Measurements from ENCODE around the gene TRIM7. TPM values are rescaled to one million over a fixed set of nuclear protein-coding genes. Genes with fewer than 3 reads are reported as not detected.

The TRIM7 gene
- total RNA-seq, 1 donor, result 2.2 TPM

DNA sequence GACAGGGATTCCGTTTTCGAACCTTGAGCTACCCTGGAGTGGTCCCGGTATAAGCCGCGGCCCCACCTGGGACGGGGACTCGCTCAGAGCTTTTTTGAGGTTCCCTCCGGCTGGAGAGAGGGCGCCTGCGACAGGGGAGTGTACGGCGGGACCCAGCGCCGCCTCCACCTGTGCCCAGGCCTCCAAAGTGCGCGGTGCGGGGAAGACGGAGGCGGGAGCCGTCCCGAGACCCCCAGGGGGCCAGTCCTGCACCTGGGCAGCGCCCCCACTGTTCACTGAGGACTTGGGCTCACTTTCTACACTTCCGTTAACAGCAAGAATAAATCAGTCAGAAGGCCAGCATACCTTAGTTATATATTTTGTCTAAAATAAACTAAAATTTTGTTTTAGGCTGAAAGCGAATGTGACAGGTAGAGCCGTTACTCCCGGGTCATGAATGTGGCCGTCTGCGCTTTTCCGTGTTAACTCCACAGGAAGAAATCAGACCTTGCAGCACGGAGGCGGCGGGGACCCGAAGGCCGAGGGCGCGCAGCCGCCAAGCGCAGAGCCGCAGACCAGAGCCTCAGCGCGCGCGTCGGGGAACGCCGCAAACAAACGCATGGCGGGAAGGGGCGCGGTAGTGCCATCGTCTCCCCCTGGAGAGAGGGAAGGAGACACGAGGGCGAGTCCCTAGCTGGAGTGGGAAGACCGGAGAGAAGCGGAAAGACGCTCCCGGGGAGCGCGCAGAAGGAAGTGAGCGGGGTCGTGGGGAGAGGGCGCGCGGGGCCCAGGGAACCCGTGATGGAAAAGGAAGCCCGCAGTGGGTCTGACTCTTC lies 14.1 kb downstream of the TRIM7 start:
- peak; percentile 56 for DNase-seq (ENCODE audit: low read depth)
- TF ChIP-seq, protein P1, sequence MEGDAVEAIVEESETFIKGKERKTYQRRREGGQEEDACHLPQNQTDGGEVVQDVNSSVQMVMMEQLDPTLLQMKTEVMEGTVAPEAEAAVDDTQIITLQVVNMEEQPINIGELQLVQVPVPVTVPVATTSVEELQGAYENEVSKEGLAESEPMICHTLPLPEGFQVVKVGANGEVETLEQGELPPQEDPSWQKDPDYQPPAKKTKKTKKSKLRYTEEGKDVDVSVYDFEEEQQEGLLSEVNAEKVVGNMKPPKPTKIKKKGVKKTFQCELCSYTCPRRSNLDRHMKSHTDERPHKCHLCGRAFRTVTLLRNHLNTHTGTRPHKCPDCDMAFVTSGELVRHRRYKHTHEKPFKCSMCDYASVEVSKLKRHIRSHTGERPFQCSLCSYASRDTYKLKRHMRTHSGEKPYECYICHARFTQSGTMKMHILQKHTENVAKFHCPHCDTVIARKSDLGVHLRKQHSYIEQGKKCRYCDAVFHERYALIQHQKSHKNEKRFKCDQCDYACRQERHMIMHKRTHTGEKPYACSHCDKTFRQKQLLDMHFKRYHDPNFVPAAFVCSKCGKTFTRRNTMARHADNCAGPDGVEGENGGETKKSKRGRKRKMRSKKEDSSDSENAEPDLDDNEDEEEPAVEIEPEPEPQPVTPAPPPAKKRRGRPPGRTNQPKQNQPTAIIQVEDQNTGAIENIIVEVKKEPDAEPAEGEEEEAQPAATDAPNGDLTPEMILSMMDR (IDR thresholded peaks at IDR 0.05; ENCODE audit: insufficient read depth, low read depth, low read length), result no peak
- peak overlapping the region; percentile 87 for H3K4me3 ChIP-seq (ENCODE audit: low read depth, low read length)

DNA sequence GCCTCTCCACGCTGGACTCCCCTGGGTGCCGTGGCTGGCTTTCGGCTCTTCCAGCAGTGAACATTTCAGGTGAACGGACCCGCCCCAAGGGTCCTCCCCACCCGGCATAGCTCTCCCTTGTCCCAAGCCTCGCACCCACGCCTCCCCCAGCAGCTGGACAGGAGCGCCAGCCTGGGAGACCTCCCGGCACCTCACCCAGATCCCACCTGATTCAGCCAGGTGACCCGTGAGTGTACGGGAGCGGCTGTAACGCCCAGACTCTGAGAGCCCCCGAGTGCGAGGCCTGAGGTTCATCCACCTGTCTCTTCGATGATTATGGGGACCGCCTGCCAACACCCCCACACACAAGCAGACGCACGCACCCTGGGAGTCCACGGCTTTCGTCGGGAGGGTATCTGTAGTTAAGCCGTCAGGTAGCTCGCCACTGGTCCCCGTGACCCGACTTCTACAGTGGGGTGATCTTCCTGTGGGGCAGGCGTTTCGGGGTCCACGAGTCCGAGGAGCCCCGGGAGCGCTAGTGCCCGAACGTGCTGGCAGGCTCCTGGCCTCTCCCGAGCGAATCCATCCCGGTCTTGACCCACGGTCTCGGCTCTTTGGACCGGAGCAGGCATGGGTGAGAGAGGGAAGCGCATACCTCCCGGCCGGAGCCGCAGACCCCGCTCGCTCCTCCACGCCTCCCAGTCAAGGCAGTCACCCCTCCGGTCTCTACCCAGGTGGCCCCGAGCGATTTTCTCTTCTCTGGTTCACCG lies 14.9 kb downstream of the TRIM7 start:
- TF ChIP-seq, protein P1 (IDR thresholded peaks at IDR 0.05; ENCODE audit: insufficient read depth, low read depth, low read length), result no peak
- peak overlapping the region; percentile 87 for H3K4me3 ChIP-seq (ENCODE audit: low read depth, low read length)
- no peak for DNase-seq (ENCODE audit: low read depth)

DNA sequence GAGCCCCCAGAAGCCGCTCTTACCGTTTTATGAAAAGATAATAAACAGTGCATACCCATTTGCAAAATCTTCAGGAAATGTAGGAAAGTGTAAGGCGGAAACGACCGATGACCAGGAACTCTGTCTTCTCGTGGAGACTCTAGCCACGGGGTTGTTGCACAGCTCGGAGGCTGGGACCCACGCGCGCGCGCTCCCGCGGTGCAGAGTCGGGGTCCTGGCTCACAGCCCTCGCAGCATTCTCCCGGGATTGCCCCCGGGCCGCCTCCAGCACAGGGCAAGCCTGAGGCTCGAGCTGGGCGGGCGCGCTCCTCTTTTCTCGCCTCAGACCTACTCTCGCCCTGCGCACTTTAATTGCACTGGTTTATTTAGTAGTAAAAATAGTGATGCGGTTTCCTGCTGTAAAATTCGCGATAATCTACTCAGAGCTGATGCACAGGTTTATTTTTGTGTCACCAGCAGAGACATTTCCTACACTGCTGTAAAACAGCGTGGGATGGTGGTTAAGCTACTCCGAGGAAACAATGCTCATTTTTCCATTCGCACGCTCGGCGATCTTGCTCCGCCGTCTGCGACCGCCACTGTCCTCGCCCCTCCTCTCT lies 15.5 kb downstream of the TRIM7 start:
- DNase-seq (ENCODE audit: low read depth), result peak; percentile 47
- TF ChIP-seq, protein P1 (IDR thresholded peaks at IDR 0.05; ENCODE audit: insufficient read depth, low read depth, low read length), result no peak
- H3K4me3 ChIP-seq (ENCODE audit: low read depth, low read length), result peak overlapping the region; percentile 87

DNA sequence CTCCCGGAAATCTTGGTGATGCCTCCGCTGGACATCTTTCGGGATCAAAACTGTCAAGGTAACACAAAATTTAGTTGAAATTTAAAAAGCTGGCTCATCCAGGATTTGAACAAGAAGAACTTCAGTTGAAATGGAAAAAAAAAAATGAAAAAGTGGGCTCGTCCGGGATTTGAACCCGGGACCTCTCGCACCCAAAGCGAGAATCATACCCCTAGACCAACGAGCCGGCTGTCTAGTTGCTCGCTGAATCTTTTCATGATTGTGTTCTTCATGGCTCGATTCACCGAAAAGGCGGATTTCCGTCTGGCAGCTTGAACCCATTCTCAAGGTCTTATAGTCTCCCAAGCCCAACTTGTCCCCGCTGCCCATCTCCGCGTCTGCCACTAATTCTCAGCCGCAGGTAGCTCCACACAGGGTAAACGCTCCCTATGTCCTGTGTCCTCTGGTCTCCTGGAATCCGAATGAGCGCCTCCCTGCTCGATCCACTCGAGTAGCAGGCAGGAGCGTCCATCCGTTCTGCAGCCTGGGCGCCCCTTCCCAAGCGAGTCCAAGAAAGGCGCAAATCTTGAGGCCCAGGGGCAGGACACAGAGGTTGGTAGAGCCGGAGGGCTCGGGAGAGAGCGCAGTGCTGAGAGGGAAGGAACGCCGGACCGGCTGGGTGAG lies 16.2 kb downstream of the TRIM7 start:
- H3K4me3 ChIP-seq (ENCODE audit: low read depth, low read length), result peak overlapping the region; percentile 87
- DNase-seq (ENCODE audit: low read depth), result peak; percentile 80
- TF ChIP-seq, protein P1 (IDR thresholded peaks at IDR 0.05; ENCODE audit: insufficient read depth, low read depth, low read length), result peak; percentile 4

DNA sequence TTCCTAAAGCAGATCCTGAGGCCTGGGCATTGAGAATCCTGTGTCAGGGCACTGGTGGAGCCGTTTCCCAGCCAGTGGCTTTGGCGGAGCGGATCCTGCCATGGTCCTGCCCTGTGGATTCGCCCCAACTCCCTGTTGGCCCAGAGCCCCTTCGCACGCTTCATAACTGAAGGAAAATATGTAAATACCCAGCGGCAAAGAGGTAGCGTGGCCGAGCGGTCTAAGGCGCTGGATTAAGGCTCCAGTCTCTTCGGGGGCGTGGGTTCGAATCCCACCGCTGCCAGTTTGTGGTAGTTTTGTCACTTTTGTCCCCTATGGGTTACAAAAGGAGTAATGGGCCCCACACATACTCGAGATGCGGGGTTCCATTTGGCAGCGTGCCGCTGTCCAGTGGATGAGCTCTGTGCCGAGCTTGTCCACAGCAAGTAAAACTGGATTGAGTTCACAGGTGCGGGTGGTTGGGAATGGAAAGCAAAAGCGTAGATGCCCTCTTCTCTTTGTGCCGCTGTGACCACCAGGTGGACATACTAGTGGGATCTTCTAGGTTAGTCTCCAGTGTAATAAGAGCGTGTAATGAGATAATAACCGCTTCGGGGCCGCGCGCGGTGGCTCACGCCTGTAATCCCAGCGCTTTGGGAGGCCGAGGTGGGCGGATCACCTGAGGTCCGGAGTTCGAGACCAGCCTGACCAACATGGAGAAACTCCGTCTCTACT lies 17.3 kb downstream of the TRIM7 start:
- DNase-seq (ENCODE audit: low read depth), result peak; percentile 83
- H3K4me3 ChIP-seq (ENCODE audit: low read depth, low read length), result peak overlapping the region; percentile 87
- TF ChIP-seq, protein P1 (IDR thresholded peaks at IDR 0.05; ENCODE audit: insufficient read depth, low read depth, low read length), result peak; percentile 30

DNA sequence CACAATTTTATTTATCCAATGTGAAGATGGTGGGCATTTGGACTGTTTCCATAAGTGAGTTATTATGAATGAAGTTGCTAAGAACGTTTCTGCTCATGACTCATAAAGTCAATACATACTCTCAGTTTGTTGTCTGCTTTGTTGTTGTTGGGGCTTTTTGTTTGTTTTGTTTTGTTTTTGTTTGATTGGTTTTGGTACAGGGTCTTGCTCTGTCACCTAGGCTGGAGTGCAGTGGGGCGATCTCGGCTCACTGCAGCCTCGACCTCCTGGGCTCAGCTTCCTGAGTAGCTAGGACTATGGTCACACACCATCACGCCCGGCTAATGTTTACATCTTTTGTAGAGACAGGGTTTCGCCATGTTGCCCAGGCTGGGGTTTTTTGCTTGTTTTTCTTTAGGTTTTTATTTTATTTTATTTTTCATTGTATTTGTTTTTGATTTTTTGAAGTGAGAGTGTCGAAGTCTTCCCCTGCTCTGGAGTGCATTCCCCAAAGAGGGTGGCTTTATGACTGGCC lies 18.0 kb downstream of the TRIM7 start:
- H3K4me3 ChIP-seq (ENCODE audit: low read depth, low read length), result peak overlapping the region; percentile 87
- DNase-seq (ENCODE audit: low read depth), result no peak
- TF ChIP-seq, protein P1 (IDR thresholded peaks at IDR 0.05; ENCODE audit: insufficient read depth, low read depth, low read length), result no peak

Measured in fibroblast of villous mesenchyme (primary cell).